Loucy (cell line): ENCODE measurements around the gene TEX36.
"Not testable (repeated sequence)": the region's sequence is repeated elsewhere in the genome, so short reads cannot be mapped to it uniquely, and the experiment has no call there.

Experiments
- H2AFZ ChIP-seq: fragments of 200-600 bp; sonication (generic); 2 replicates; pipeline ENCODE4 v1.6.0; 2016; ENCODE audit warnings: antibody characterized with exemption, mild to moderate bottlenecking, low read length, moderate library complexity
- H3F3A ChIP-seq: fragments of 200-600 bp; 2 replicates; pipeline ENCODE4 v1.6.0; 2016; ENCODE audit warnings: antibody characterized with exemption, low read depth, mild to moderate bottlenecking
- H3K27me3 ChIP-seq: fragments of 200-600 bp; sonication (generic); 2 replicates; pipeline ENCODE4 v1.6.1; 2014; ENCODE audit warnings: low read length, mild to moderate bottlenecking; ENCODE audit not compliant: insufficient read depth, poor library complexity, severe bottlenecking
- H3K36me3 ChIP-seq: fragments of 200-600 bp; sonication (generic); 2 replicates; pipeline ENCODE4 v1.6.1; 2016; ENCODE audit warnings: low read length; ENCODE audit not compliant: insufficient read depth
- H3K4me1 ChIP-seq: fragments of 200-600 bp; sonication (generic); 2 replicates; pipeline ENCODE4 v1.5.1; 2014; ENCODE audit warnings: low read length, mild to moderate bottlenecking; ENCODE audit not compliant: insufficient read depth, poor library complexity, severe bottlenecking
- H3K4me2 ChIP-seq: fragments of 200-600 bp; sonication (generic); 2 replicates; pipeline ENCODE4 v1.6.0; 2014; ENCODE audit warnings: antibody characterized with exemption, low read length, low read depth, mild to moderate bottlenecking; ENCODE audit not compliant: poor library complexity, severe bottlenecking
- H3K4me3 ChIP-seq: fragments of 200-600 bp; sonication (generic); 2 replicates; pipeline ENCODE4 v1.5.1; 2014; ENCODE audit warnings: low read length, mild to moderate bottlenecking, mixed read lengths; ENCODE audit not compliant: poor library complexity, severe bottlenecking
- H3K79me2 ChIP-seq: fragments of 200-600 bp; sonication (generic); 2 replicates; pipeline ENCODE4 v1.6.1; 2014; ENCODE audit warnings: low read length; ENCODE audit not compliant: insufficient read depth
- H3K9ac ChIP-seq: fragments of 200-600 bp; sonication (generic); 2 replicates; pipeline ENCODE4 v1.6.0; 2014; ENCODE audit warnings: mild to moderate bottlenecking, low read depth, low read length, moderate library complexity; ENCODE audit not compliant: poor library complexity, severe bottlenecking
- H3K9me2 ChIP-seq: fragments of 200-600 bp; sonication (generic); replicated peaks from 2 replicates; pipeline ENCODE4 v1.6.1; 2016; ENCODE audit warnings: low read depth, low read length, mixed read lengths
- H3K9me3 ChIP-seq: fragments of 200-600 bp; sonication (generic); 2 replicates; pipeline ENCODE4 v1.6.1; 2014; ENCODE audit warnings: mild to moderate bottlenecking, antibody characterized with exemption, low read length, low read depth; ENCODE audit not compliant: insufficient read depth
- H4K20me1 ChIP-seq: fragments of 200-600 bp; sonication (generic); 2 replicates; pipeline ENCODE4 v1.6.0; 2014; ENCODE audit warnings: antibody characterized with exemption, low read length, mild to moderate bottlenecking; ENCODE audit not compliant: insufficient read depth, poor library complexity, severe bottlenecking
- EZH2phosphoT487 ChIP-seq: fragments of 200-600 bp; IDR thresholded peaks from 2 replicates; pipeline ENCODE4 v1.6.1; 2018; ENCODE audit warnings: antibody characterized with exemption, mild to moderate bottlenecking, moderate library complexity, borderline replicate concordance
- TF ChIP-seq, protein P1 (sequence below): fragments of 200-600 bp; sonication (generic); conservative IDR thresholded peaks from 2 replicates; pipeline ENCODE4 v1.5.1; 2014; ENCODE audit warnings: mild to moderate bottlenecking, antibody characterized with exemption, low read length

Gene TEX36

DNA sequence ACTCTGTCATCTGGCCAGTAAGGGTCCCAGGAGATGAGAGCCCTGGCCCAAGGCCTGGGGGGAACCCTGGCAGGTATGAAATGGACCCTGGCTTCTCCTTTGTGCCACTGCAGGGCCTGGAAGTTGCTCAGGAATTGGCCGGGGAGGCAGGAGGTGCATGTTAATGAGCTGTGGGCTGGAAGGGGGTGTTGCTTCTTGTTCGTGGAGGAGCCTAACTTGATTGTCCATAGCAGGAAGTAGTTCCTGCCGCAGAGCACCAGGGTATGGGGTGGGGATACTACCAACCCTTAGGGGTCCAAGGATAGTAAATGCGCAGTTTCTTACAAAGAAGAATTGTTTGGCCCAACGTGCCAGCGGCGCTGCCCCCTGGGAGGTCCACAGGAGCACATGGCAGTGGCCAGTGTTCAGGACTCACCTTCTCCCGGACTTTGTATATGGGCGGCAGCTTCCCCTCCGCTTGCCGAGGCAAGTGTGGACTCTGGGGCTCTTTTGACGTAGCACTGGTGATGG lies 21.5 kb downstream of the TEX36 start:
- Histone ChIP-seq H3K9me3 (no peaks in the 10 kb centered on the region), H3F3A (no peaks in the 10 kb centered on the region), H3K36me3 (no peaks in the 10 kb centered on the region), H2AFZ (no peak overlapping the region), H4K20me1 (no peaks in the 10 kb centered on the region), H3K79me2 (no peaks in the 10 kb centered on the region), H3K4me1 (no peaks in the 10 kb centered on the region), H3K4me3 (no peak overlapping the region), H3K9me2 (no peaks in the 10 kb centered on the region), H3K27me3 (no peaks in the 10 kb centered on the region), H3K9ac (no peak overlapping the region), H3K4me2 (no peak overlapping the region)
- TF ChIP-seq, protein P1, sequence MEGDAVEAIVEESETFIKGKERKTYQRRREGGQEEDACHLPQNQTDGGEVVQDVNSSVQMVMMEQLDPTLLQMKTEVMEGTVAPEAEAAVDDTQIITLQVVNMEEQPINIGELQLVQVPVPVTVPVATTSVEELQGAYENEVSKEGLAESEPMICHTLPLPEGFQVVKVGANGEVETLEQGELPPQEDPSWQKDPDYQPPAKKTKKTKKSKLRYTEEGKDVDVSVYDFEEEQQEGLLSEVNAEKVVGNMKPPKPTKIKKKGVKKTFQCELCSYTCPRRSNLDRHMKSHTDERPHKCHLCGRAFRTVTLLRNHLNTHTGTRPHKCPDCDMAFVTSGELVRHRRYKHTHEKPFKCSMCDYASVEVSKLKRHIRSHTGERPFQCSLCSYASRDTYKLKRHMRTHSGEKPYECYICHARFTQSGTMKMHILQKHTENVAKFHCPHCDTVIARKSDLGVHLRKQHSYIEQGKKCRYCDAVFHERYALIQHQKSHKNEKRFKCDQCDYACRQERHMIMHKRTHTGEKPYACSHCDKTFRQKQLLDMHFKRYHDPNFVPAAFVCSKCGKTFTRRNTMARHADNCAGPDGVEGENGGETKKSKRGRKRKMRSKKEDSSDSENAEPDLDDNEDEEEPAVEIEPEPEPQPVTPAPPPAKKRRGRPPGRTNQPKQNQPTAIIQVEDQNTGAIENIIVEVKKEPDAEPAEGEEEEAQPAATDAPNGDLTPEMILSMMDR = no peak
- TF ChIP-seq EZH2phosphoT487 = no peak

DNA sequence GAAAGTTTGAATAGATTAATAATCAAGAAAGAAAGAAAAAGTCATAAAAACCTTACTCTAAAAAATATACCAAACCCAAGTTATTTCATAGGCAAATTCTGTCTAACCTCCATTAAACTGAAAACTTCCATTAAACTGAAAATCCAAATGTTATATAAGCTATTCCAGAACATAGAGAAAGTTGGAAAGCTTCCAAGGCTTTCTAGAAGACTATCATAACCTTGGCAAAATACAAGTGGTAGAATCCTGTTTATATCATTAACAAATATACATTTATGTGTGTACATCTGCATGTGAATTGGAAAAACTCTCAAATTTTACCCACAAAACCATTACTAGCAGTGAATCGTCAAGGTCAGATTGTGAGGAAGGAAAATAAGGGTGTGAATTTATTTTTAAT lies 23.9 kb downstream of the TEX36 start:
- Histone ChIP-seq H4K20me1 (no peaks in the 10 kb centered on the region), H3K9me3 (no peaks in the 10 kb centered on the region), H3K9me2 (no peaks in the 10 kb centered on the region), H3K4me2 (no peak overlapping the region), H3K27me3 (no peaks in the 10 kb centered on the region), H2AFZ (no peak overlapping the region), H3K36me3 (no peaks in the 10 kb centered on the region), H3K4me3 (no peak overlapping the region), H3K9ac (no peak overlapping the region), H3K79me2 (no peaks in the 10 kb centered on the region), H3K4me1 (no peaks in the 10 kb centered on the region), H3F3A (no peaks in the 10 kb centered on the region)
- TF ChIP-seq, protein P1 = no peak
- no peak for TF ChIP-seq EZH2phosphoT487

DNA sequence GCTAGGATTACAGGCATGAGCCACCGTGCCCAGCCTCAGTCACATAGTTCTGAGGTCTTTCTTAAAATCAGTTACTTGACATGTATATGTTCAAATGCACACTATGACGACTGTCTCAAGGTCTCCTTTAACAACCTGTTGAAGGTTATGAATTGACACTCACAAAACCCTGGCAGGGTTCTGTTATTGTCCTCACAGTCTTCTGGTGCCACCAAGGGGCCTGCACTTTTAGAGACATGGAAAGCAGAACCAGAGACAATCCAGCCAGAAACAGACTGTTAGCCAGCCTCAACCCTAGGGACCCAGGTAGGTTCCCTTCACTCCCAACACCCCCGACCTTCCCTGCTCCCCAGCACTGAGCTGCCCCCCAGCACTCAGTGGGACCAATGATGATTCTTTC lies 26.4 kb downstream of the TEX36 start:
- TF ChIP-seq EZH2phosphoT487 = no peak
- TF ChIP-seq, protein P1 = no peak
- Histone ChIP-seq H3K4me3 (no peak overlapping the region), H4K20me1 (no peaks in the 10 kb centered on the region), H3K4me1 (no peaks in the 10 kb centered on the region), H3K27me3 (no peaks in the 10 kb centered on the region), H3K79me2 (no peaks in the 10 kb centered on the region), H2AFZ (no peak overlapping the region), H3K4me2 (no peak overlapping the region), H3F3A (no peaks in the 10 kb centered on the region), H3K9me2 (no peaks in the 10 kb centered on the region), H3K9ac (no peak overlapping the region), H3K9me3 (no peaks in the 10 kb centered on the region), H3K36me3 (no peaks in the 10 kb centered on the region)

DNA sequence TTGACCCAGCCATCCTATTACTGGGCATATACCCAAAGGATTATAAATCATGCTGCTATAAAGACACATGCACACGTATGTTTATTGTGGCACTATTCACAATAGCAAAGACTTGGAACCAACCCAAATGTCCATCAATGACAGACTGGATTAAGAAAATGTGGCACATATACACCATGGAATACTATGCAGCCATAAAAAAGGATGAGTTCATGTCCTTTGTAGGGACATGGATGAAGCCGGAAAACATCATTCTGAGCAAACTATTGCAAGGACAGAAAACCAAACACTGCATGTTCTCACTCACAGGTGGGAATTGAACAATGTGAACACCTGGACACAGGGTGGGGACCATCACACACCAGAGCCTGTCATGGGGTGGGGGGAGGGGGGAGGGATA lies 29.9 kb downstream of the TEX36 start:
- H4K20me1 ChIP-seq, H3K36me3 ChIP-seq, H3K9ac ChIP-seq, H3K27me3 ChIP-seq, H3K4me1 ChIP-seq, H3K9me3 ChIP-seq, H3K4me3 ChIP-seq, H3K9me2 ChIP-seq, H3K79me2 ChIP-seq, H3K4me2 ChIP-seq, H3F3A ChIP-seq, H2AFZ ChIP-seq: not testable (repeated sequence)
